GM18868 (cell line): ENCODE results near the gene PGP.
"Not testable (repeated sequence)": the region's sequence is repeated elsewhere in the genome, so short reads cannot be mapped to it uniquely, and the experiment has no call there.

Source experiments
- ATAC-seq: cut with Tn5 transposase; IDR thresholded peaks from one replicate; pipeline ENCODE4 v1.9.1; 2021; ENCODE audit warnings: mild to moderate bottlenecking, moderate library complexity; ENCODE audit not compliant: unreplicated experiment

The PGP gene

DNA sequence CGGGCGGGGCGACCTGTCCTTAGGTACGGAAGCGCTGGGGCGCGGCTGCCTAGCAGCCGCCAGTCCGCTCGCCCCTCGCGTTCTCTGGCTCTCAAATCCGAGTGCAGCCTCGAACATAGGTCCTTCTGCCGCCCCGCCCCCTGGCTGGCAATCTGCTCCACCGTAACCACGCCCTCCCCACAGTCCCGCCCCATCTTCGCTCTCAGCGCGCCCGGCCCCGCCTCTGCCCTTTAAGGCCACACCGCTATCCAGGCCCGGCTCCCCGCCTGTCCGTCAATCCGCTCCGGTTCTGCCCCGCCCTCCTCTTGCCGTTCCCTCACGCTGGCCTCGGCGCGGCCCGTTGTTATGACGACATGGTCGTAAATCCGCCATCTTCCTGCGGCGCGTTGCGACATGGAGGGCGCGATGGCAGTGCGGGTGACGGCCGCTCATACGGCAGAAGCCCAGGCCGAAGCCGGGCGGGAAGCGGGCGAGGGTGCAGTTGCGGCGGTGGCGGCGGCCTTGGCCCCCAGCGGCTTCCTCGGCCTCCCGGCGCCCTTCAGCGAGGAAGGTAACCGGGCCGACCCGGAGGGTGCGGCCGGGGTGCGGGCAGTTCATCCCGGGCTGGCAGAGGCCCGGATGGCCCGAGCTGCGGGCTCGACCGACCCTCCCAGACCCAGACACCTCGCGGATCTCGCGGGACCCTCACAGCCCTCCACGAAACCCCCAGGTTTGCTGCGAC lies 8.7 kb upstream of the PGP start, which contains the start of gene E4F1:
Gene E4F1, plus strand, starts transcription at position 371 of the 721 bp plus-strand sequence. Its CDS starts 23 bp downstream, at position 394.
- peak; percentile 94 for ATAC-seq

DNA sequence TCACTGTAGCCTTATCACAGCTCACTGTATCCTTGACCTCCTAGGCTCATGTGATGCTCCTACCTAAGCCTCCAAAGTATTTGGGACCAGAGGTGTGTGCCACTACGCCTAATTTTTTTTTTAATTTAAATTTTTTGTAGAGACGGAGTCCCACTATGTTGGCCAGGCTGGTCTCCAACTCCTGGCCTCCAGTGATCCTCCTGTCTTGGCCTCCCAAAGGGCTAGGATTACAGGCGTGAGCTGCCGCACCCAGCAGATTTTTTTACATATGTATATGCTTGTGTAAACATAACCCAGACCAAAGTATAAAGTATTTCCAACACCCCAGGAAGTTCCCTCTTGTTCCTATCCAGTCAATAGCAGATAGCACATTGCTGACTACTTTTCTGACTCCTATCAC lies 1.7 kb upstream of the PGP start:
- ATAC-seq = no peak

DNA sequence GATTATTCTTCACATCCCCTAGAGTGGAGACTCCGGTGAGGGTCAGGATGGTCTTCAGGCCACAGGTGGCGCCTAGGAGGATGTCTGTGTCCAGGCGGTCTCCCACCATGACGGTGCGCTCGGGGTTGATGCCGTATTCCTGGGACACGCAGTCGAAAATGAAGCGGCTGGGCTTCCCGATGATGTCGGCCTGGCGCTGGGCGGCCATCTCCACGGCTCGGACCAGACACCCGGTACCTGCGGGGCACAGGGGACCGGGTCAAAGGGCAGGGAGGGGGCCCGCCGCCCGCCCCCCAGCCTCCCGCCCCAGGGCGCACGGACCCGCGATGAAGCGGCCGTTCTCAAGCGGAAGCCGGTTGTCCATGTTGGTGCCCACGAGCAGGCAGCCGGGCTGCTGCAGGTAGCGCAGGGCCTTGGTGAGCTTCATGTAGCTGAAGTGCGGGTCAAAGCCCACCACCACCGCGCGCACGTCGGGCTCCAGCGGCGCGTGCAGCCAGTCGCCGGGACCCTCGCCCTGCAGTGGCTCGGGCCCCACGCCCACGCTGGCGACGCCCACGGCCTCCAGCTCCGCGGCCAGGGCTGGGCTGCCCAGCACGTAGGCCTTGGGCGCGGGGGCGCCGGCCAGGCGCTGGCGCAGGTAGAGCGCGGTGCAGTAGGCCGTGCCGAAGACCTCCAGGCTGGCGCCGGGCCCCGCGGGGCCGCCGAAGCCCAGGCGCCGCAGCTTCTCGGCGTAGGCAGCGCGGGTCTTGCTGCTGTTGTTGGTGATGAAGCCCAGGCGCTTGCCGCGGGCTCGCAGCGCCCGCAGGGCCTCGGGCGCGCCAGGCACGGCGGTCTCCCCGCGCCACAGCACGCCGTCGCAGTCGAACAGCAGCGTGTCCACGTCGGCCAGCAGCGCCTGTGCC lies 572 bp downstream of the PGP start:
- ATAC-seq = peak; percentile 11

DNA sequence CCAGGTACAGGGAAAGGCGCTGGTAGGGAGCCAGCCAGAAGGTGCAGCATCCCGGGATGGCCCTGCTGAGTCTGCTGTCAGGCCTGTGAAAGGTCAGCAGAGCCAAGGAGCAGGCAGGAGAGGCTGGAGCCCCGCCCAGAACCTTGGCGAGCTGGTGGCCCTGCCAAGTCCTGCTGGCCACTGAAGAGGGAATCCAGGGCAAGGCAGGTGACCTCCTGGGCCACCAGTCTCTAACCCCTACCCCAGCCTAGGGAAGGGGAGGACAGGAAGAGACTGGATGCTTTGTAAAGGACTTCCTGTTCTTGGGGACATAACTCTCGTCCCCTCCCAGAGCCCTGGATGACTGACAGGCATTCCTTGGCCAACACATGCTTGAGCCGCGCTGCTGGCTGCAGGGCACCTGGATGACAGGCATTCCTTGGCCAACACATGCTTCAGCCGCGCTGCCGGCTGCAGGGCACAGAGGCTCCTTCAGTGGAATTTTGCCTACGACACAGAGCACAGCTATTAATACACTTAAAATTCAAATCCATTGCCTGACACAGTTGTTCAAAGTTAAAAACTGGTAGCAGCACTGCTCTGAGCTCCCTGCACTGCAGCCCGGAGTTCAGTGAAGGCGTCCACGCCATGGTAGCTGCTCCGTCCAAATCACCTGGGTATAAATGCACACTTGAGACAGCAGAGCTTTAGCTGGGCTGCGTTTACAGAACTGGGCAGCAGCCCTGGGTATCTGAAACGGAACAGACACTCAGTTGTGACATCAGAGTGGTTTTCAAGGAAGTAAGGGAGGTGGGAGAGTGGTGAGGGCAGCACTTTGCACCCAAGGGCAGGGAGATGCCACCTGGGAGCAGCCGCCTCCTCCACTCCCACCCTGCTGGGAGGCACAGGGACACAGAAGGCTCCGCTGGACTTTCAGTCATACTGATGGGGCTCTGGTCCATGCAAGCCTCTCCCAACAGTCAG lies 2.0 kb downstream of the PGP start:
- ATAC-seq = no peak

DNA sequence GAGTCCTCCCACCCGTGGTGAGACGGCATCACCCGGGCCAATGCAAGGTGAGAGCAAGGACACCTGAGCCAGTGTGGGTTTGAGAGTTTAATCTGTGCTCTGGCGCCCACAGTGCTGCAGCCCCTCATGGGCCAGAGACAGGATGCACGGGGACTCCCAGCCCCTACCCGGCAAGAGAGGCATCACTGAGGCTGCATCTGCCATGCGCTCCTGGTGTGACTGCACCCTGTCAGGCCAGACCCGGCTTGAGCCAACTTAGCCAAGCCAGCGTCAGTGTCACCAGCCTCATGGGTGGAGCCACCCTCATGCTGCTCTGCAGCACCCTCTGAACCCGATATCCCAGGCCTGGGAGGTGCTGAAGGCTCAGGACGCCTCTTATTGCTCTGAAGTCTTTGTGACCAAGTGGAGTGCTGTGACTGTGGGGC lies 2.7 kb downstream of the PGP start:
- ATAC-seq = no peak

DNA sequence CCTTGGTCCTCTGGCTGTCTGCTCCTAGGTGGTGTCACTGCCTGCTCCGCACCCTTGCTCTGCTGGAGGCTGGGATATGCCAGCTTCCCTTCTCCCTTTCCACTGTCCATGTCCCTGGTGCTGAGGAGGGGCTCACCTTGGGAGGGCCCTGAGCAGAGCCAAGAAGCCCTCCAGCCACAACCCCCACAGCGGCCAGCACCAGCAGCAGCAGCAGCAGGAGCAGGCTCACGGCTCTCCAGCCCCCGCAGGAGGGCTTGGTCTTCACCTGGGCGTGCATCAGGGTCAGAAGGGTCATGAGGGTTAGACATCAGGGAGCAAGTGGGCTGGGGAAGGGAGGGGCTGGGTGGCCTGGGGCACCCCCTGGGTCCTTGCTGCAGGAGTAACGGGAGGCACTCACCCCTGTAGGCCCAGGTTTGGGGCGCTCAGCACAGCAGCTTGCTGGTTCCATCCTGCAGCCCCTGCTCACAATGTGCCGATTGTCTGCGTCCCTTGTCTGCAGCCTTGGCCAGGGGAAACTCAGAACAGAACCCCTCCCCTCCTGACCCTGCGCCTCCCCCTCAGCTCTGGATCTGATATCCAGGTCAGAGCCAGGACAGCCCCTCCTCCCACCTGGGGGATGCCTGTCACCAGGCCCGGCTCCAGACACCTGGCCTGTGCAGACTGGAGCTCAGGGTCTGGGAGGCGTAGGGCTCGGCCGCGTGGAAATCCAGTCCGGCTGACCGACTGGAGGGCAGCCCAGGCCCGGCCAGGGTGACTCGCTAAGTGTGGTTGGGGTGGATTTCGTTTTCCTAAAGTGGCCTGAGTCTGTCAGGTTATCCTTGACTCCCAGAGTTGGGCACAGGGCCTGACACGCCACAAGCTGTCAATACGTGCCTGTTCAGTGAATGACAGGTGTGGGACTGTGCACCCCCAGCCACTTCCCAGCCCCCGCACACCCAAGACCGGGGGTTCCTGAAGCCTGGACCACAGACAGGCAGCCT lies 4.0 kb downstream of the PGP start, which contains the start of gene BRICD5:
Gene BRICD5, minus strand, starts transcription at position 478 of the 980 bp plus-strand sequence. Its CDS starts 30 bp downstream, at position 448.
- no peak for ATAC-seq

DNA sequence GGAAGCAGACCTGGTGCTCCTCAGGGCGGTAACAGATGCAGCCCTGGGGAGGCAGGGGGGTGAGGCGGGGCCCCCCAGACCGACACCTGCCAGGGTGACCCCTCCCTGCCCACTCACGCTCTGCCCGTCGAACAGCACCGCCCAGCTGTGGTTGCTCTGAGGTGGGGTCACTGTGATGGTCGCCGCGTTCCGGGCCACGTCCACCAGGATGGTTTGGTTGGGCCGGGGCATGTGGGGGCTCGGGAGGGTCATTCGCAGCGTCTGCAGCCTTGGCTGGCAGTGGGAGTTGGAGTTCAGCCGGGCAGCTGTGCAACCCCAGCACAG lies 4.7 kb downstream of the PGP start:
- ATAC-seq = no peak

DNA sequence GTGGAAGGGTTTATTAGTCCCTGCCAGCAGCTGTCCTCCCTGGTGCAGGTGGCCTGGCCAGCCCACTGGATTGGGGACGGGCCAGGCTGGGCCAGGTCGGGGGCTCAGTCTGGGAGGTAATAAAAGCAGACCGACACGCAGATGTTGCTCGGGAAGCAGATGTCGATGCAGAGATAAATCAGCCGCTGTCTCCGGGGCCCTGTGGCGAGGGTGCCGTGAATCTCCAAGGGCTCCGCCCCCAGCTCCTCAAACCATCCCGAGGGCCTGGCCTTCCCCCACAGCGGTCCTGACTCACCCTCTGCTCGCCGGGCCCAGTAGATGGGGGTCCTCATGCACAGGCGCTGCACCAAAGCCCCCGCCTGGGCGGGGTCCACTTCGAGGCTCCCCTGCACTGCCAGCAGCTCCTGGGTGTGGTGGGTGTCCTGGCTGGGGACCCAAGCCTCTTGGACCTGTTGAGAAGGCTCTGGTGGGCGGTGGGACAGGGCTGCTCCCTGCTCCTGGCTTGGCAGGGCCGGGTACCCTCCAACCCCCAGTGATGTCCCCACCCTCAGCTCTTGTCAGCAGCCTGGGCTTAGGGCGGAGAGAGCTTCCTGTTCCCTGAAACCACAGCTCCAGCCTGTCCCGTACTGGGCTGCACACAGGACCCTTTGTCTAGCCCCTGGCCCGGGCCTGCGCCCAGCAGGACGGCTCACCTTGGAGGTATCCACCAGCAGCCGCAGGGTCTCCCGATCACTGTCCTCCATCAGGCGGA lies 5.2 kb downstream of the PGP start:
- ATAC-seq = no peak

DNA sequence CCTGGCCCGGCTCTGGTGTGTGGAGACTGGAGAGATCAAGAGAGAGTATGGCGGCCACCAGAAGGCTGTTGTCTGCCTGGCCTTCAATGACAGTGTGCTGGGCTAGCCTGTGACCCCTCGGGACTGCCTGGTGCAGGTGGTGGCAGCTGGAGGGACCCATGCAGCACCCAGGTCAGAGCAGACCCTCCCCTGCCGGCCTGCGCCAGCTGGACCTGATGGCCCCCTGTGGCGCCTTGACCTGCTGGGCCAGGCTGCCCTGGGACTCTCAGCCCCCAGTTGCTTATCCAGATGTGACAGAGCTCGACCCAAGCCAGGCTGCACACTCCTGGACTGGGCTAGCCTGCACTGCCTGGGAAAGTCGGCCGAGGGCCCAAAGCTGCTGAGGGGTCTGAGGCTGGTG lies 5.9 kb downstream of the PGP start:
- no peak for ATAC-seq

DNA sequence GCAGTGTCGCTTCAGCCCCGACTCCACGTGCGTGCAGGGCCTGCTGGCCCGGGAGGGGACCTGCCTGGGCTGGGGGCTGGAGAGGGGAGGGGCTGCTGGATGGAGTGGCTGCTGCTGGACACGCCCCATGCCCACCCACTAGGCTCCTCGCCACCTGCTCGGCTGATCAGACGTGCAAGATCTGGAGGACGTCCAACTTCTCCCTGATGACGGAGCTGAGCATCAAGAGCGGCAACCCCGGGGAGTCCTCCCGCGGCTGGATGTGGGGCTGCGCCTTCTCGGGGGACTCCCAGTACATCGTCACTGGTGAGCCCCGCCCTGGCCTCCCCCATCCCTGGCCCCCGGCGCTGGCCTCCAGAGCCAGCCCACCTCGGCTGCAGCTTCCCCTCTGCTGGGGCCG lies 6.3 kb downstream of the PGP start:
- ATAC-seq = no peak

DNA sequence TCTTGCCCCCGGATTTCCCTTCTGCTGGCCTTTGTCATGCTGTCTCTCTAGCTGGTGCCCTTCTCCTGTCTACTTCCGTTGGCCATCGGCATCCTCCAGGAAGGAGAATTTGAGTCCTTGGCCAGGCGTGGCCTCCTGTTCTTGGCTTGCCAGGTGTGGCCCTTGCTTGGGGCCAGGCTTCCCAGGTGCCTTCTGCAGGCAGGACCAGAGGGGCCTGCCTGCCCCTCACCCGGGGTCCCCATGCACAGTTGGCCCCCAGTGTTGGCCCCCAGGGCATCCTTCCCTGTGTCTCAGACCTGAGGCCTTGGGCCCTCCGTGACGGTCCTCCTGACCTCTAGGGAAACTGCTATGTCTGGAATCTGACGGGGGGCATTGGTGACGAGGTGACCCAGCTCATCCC lies 6.8 kb downstream of the PGP start:
- ATAC-seq = no peak

DNA sequence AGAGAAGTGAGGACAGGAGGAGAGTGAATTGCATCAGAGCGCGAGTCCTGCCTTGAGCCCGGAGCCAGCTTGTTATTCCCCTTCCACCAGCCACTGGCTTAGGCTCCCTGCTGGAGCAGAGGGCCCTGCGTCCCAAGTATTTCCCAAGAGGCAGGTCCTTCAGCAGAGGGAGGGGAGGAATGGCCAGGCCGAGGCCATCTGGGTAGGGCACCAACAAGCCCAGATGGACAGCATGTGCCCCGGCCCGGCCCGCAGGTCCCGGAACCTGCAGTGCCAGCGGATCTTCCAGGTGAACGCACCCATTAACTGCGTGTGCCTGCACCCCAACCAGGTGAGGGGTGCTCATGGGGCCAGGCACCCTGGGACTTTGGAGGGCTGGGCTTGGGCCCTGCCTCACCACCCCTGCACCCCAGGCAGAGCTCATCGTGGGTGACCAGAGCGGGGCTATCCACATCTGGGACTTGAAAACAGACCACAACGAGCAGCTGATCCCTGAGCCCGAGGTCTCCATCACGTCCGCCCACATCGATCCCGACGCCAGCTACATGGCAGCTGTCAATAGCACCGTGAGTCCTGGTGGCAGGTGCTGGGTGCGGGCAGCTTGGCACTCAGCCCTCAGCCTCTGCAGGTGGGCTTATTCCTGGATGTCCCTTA lies 7.7 kb downstream of the PGP start:
- no peak for ATAC-seq

DNA sequence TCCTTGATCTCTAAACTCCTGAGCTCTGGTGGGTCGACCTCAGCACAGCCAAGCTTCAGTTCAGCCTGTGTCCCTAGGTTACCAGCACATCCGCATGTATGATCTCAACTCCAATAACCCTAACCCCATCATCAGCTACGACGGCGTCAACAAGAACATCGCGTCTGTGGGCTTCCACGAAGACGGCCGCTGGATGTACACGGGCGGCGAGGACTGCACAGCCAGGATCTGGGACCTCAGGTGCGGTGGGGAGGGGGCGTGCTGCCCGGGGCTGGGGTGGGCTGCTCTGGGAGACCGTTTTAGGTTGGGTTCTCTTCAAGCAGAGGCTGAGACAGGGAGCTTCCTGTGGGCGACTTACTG lies 8.2 kb downstream of the PGP start:
- ATAC-seq = no peak

DNA sequence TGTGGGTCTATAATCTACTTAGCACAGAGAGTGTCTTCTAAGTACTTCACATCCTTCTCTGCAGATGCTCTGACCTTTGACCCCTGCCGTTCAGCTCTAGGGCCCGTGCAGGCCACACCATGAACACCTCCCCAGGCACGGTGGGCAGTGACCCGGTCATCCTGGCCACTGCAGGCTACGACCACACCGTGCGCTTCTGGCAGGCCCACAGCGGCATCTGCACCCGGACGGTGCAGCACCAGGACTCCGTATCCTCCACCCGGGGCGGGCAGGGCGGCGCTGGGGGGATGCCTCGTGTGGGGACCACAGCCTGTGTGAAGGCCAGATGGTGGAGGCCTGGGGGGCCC lies 8.7 kb downstream of the PGP start:
- ATAC-seq = peak; percentile 13

DNA sequence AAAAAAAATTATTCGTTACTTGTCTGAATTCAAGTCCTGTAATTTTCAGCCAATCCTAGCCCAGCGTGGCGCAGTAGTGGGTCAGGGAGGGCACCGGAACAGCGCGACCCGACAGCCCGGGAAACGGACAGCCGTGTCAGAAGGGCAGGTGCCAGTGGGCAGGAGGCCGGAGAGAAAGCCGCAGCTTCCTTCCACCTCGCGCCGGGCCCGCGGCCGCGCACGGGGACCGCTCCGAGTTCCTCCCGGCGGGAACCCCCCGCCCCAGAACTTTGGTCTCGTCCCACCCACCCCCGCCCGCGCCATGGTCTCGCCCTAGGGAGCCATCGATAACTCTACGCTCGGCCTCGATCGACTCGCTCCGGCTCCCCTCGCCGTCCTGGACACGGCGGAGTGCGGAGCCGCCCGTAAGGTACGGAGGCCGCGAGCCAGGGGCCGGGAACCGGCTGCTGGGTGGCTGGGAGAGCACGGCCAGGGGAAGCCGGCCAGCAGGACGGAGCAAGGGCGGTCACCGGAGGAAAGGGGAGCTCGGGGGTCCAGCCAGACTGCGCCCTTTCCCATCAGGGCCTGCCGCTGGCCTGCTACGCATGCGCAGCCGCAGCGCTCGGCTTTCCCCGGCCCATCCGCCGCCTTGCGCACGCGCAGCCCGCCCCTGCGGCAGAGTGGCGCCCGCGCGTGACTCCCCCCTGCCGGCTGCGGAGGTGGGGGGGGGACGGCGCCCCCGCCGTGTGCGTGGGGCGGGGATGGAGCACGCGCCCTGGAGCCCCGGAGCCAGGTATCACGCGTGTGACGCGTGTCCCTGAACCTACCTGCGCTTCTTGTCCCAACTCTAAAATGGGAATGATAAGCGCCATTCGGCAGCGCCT lies 9.3 kb downstream of the PGP start, which contains the start of gene MLST8:
Gene MLST8, plus strand, starts transcription at position 351 of the 863 bp plus-strand sequence. CDS start 632 bp downstream, outside the sequence.
- peak; percentile 77 for ATAC-seq

DNA sequence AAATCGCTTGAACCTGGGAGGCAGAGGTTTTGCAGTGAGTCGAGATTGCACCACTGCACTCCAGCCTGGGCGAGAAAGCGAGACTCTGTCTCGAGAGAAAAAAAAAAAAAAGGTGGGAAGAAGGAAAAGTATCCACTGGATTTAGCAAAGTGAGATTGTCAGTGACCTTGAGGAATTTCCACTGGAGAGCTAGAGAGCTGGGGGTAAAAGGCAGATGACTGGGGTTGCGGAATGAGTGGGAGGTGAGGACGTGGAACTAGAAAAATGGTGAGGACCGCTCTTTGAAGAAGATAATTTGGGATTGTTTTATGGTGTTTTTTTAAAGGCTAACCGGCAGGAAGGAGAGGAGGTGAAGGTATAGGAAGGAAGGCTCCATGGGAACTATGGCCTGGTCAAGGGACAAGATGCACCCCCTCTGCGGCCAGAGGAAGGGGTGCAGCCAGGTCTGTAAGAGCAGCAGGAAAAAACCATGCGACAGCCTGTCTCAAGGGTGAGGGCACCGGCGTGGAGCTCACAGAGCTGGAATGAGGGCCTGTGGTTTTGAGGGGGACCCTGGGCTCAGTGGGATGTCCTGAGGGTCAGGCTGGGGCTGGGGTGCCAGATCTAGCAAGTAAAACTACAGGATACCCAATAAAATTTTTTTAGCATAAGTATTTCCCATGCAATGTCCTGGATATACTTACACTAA lies 10.1 kb downstream of the PGP start:
- ATAC-seq = no peak

DNA sequence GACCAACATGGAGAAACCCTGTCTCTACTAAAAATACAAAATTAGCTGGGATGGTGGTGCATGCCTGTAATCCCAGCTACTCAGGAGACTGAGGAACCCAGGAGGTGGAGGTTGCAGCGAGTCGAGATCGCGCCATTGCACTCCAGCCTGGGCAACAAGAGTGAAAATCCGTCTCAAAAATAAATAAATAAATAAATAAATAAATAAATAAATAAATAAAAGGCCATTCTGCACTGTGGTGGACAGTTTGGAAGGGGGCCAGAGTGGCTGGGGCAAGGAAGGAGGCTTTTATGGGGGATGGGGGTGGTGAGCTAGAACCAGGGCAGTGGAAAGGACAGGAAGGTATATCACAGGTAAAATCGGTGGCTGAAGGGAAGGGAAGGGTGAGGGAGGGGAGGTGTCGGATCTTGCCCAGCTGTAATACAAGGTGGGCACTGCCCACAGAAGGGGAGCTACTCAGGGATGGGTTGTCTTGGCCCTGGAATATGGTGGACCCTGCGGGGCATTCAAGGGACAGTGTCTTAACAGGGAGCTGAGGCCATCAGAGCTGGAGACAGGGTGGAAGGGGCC lies 11.4 kb downstream of the PGP start:
- not testable (repeated sequence) for ATAC-seq
